Measurements from ENCODE around the gene SLC29A3. TPM values are rescaled to one million over a fixed set of nuclear protein-coding genes. Genes with fewer than 3 reads are reported as not detected.

SLC29A3 gene
- total RNA-seq, 2 donors from 2014 or later: 1.8 to 2.9 TPM

DNA sequence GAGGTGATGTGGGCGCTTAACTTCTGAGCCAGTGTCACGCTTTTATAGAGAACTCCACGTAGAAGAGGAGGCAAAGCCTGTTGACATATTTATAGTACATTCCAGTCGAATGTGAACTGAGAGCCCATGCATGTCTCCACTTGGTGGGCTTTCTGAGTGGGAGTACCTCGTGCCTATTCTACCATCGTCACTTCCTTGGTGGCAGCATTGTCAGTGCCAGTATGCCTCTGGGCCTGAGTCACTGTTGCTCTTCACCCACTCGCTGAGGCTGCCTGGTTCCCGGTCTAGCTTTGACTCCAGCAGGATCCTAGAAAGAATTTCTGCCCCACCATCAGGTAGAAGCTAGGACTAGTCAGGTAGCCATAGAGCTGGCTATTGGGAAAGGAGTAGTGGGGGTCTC is 47.6 kb downstream of the SLC29A3 start:
- no peak overlapping the region for H3K27ac ChIP-seq

DNA sequence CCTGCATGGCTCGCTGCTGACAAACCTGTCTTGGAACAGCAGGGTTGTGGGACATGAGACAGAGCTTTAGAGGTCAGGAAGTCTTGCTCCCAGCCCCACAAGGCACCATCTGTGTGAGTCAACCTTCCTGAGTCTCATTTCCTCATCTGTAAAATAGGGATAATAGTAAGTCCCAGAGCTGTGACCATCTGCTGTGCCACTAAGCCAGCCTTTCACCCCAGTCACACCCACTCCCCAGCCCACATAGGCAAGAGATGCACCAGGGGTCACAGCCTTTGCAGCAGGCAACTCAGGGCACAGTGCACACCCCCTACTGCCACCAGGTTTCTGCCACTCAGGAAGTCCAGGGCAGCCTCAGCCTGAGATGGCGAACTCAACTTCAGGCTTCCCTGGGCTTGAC is 48.2 kb downstream of the SLC29A3 start:
- Histone ChIP-seq H3K27ac (no peak overlapping the region), H3K9me3 (no peaks in the 10 kb centered on the region), H3K27me3 (no peaks in the 10 kb centered on the region), H3K4me3 (no peak overlapping the region), H3K4me1 (no peaks in the 10 kb centered on the region), H3K36me3 (no peaks in the 10 kb centered on the region)
- TF ChIP-seq, protein P1, sequence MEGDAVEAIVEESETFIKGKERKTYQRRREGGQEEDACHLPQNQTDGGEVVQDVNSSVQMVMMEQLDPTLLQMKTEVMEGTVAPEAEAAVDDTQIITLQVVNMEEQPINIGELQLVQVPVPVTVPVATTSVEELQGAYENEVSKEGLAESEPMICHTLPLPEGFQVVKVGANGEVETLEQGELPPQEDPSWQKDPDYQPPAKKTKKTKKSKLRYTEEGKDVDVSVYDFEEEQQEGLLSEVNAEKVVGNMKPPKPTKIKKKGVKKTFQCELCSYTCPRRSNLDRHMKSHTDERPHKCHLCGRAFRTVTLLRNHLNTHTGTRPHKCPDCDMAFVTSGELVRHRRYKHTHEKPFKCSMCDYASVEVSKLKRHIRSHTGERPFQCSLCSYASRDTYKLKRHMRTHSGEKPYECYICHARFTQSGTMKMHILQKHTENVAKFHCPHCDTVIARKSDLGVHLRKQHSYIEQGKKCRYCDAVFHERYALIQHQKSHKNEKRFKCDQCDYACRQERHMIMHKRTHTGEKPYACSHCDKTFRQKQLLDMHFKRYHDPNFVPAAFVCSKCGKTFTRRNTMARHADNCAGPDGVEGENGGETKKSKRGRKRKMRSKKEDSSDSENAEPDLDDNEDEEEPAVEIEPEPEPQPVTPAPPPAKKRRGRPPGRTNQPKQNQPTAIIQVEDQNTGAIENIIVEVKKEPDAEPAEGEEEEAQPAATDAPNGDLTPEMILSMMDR (IDR thresholded peaks at IDR 0.05): no peak
- no peak for DNase-seq (ENCODE audit: low spot score)

More for the DNA sequence above, 47.6 kb downstream of the SLC29A3 start:
- TF ChIP-seq, protein P1 (IDR thresholded peaks at IDR 0.05): no peak
- DNase-seq (ENCODE audit: low spot score): no peak
- Histone ChIP-seq H3K36me3 (no peaks in the 10 kb centered on the region), H3K4me1 (no peaks in the 10 kb centered on the region), H3K9me3 (no peaks in the 10 kb centered on the region), H3K4me3 (no peak overlapping the region), H3K27me3 (no peaks in the 10 kb centered on the region)

DNA sequence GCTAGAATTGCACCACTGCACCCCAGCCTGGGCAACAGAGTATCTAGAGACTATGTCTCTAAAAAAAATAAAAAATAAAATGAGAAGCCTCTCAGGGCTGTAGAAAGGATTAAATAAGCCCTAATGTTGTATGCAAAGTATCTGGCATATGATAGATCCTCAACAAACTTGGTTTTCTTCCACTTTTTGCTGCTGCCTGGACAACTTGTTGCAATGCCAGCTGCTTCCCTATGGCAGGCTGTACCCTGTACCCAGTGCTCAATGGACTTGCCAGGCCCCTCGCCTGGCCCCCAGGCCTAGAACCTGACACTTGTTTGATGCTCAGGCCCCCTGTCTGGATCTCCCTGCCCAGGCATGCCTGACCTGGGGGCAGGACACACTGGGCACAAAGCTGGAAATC is 49.1 kb downstream of the SLC29A3 start:
- Histone ChIP-seq H3K4me1 (no peaks in the 10 kb centered on the region), H3K27me3 (no peaks in the 10 kb centered on the region), H3K9me3 (no peaks in the 10 kb centered on the region), H3K27ac (no peak overlapping the region), H3K36me3 (no peaks in the 10 kb centered on the region), H3K4me3 (no peak overlapping the region)
- DNase-seq (ENCODE audit: low spot score): no peak
- TF ChIP-seq, protein P1 (IDR thresholded peaks at IDR 0.05): no peak

DNA sequence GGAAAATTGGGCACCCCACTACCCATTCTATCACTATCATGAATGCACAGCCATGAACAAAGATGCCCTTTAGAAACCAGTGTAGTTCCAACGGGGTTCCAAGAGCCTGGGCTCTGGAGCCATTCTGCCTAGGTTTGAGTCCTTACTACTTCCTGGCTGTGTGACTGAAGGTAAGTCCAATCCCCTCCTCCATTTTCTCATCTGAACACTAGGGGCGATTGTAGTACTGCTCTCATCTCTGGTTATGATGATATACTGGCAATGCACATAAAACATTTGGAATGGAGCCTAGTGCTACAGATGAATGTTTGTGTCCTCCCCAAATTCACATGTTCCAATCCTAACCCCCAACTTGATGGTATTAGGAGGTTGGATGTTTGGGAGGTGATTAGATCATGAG is 49.6 kb downstream of the SLC29A3 start:
- no peaks in the 10 kb centered on the region for H3K4me1 ChIP-seq
- no peak overlapping the region for H3K27ac ChIP-seq

DNA sequence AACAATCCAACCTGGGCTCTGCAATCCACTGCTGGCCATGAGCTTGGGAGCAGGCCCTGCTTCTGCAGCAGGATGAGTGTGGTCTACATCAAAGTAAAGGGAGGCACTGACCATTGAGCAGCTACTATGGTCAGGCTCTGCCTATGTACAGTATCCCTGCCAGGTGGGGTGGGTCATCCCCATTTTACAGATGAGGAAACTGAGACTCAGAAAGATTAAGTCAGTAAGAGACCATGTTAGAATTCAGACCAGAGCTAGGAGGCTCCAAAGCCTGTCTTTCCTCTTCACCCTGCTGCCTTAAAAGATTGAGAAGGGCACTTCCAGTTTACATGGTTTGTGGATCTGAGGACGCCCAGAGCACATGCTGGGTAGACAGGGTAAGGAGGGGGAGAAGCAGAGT is 50.5 kb downstream of the SLC29A3 start:
- H3K27ac ChIP-seq: no peak overlapping the region
- no peaks in the 10 kb centered on the region for H3K27me3 ChIP-seq
- no peak for DNase-seq (ENCODE audit: low spot score)
- TF ChIP-seq, protein P1 (IDR thresholded peaks at IDR 0.05): no peak
- no peak overlapping the region for H3K4me3 ChIP-seq
- H3K4me1 ChIP-seq: no peaks in the 10 kb centered on the region
- H3K36me3 ChIP-seq: no peaks in the 10 kb centered on the region
- no peaks in the 10 kb centered on the region for H3K9me3 ChIP-seq

More for the DNA sequence above, 49.6 kb downstream of the SLC29A3 start:
- Histone ChIP-seq H3K9me3 (no peaks in the 10 kb centered on the region), H3K4me3 (no peak overlapping the region), H3K36me3 (no peaks in the 10 kb centered on the region), H3K27me3 (no peaks in the 10 kb centered on the region)
- TF ChIP-seq, protein P1 (IDR thresholded peaks at IDR 0.05): no peak
- no peak for DNase-seq (ENCODE audit: low spot score)

DNA sequence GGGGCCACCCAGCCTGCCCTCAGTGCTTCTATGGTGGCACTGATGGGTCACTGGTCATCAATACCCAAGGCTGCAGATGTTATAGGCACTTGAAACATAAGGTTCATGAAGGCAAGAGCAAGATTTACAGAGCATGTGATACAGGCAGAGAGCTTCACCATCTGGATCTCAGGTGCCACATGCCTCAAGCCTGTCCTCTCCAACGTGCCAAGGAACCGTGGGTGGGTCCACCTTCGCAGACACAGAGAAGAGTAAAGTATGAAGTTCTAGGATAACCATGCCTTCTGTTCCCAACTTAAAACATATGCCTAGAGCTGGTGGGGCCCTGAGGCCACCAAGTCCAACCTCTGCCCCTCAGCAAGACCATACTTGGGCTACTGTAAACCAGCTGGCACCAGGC is 51.0 kb downstream of the SLC29A3 start:
- H3K9me3 ChIP-seq: no peaks in the 10 kb centered on the region
- no peaks in the 10 kb centered on the region for H3K27me3 ChIP-seq
- H3K4me3 ChIP-seq: no peak overlapping the region
- no peak overlapping the region for H3K27ac ChIP-seq
- DNase-seq (ENCODE audit: low spot score): no peak
- TF ChIP-seq, protein P1 (IDR thresholded peaks at IDR 0.05): no peak
- no peaks in the 10 kb centered on the region for H3K36me3 ChIP-seq
- H3K4me1 ChIP-seq: no peaks in the 10 kb centered on the region
